Measurements from ENCODE around the gene ECT2L.

The ECT2L gene

GRCh38 chr6:138800377-138801150 lies 4.7 kb downstream of the ECT2L start:
- no peak for FAIRE-seq

GRCh38 chr6:138803331-138803730 lies 7.4 kb downstream of the ECT2L start:
- no peak for DNase-seq (ENCODE audit: extremely low spot score, insufficient read length, low read depth)
- no peak for FAIRE-seq

More at GRCh38 chr6:138800377-138801150, 4.7 kb downstream of the ECT2L start:
- no peak for DNase-seq (ENCODE audit: extremely low spot score, insufficient read length, low read depth)

GRCh38 chr6:138803861-138804260 lies 8.0 kb downstream of the ECT2L start:
- FAIRE-seq = no peak
- no peak for DNase-seq (ENCODE audit: extremely low spot score, insufficient read length, low read depth)

GRCh38 chr6:138805016-138805765 lies 9.3 kb downstream of the ECT2L start:
- DNase-seq (ENCODE audit: extremely low spot score, insufficient read length, low read depth) (no peak), FAIRE-seq (no peak)

- FAIRE-seq (no peak), DNase-seq (ENCODE audit: extremely low spot score, insufficient read length, low read depth) (no peak)
Observed at GRCh38 chr6:138806889-138807288, 11.0 kb downstream of the ECT2L start.

GRCh38 chr6:138809677-138810076 lies 13.8 kb downstream of the ECT2L start:
- no peak for DNase-seq (ENCODE audit: extremely low spot score, insufficient read length, low read depth)
- no peak for FAIRE-seq

- no peak for FAIRE-seq
Observed at GRCh38 chr6:138811866-138812265, 16.0 kb downstream of the ECT2L start.

GRCh38 chr6:138814179-138814834 lies 18.4 kb downstream of the ECT2L start:
- FAIRE-seq = no peak
- no peak for DNase-seq (ENCODE audit: extremely low spot score, insufficient read length, low read depth)

More at GRCh38 chr6:138811866-138812265, 16.0 kb downstream of the ECT2L start:
- DNase-seq (ENCODE audit: extremely low spot score, insufficient read length, low read depth) = no peak

- no peak for FAIRE-seq
- DNase-seq (ENCODE audit: extremely low spot score, insufficient read length, low read depth) = no peak
Observed at GRCh38 chr6:138815221-138815620, 19.3 kb downstream of the ECT2L start.

- DNase-seq (ENCODE audit: extremely low spot score, insufficient read length, low read depth) (no peak), FAIRE-seq (peak; percentile 87)
Observed at GRCh38 chr6:138815797-138816528, 20.1 kb downstream of the ECT2L start.

GRCh38 chr6:138817799-138818198 lies 21.9 kb downstream of the ECT2L start:
- no peak for FAIRE-seq
- no peak for DNase-seq (ENCODE audit: extremely low spot score, insufficient read length, low read depth)

- DNase-seq (ENCODE audit: extremely low spot score, insufficient read length, low read depth) = peak; percentile 20
- FAIRE-seq = peak; percentile 72
Observed at GRCh38 chr6:138818496-138819194, 22.8 kb downstream of the ECT2L start.

GRCh38 chr6:138821519-138821918 lies 25.6 kb downstream of the ECT2L start:
- FAIRE-seq (no peak), DNase-seq (ENCODE audit: extremely low spot score, insufficient read length, low read depth) (no peak)

- DNase-seq (ENCODE audit: extremely low spot score, insufficient read length, low read depth) (no peak), FAIRE-seq (no peak)
Observed at GRCh38 chr6:138824482-138825144, 28.7 kb downstream of the ECT2L start.

- FAIRE-seq = no peak
Observed at GRCh38 chr6:138830248-138830647, 34.4 kb downstream of the ECT2L start.

GRCh38 chr6:138832182-138832581 lies 36.3 kb downstream of the ECT2L start:
- no peak for FAIRE-seq

More at GRCh38 chr6:138830248-138830647, 34.4 kb downstream of the ECT2L start:
- no peak for DNase-seq (ENCODE audit: extremely low spot score, insufficient read length, low read depth)

GRCh38 chr6:138833816-138834539 lies 38.1 kb downstream of the ECT2L start:
- FAIRE-seq = no peak
- DNase-seq (ENCODE audit: extremely low spot score, insufficient read length, low read depth) = no peak

More at GRCh38 chr6:138832182-138832581, 36.3 kb downstream of the ECT2L start:
- DNase-seq (ENCODE audit: extremely low spot score, insufficient read length, low read depth) = no peak

GRCh38 chr6:138837246-138837645 lies 41.4 kb downstream of the ECT2L start:
- DNase-seq (ENCODE audit: extremely low spot score, insufficient read length, low read depth) (no peak), FAIRE-seq (no peak)
